Naive B cell (primary cell): ENCODE measurements around the gene RPS17. TPM values are rescaled to one million over a fixed set of nuclear protein-coding genes. Genes with fewer than 3 reads are reported as not detected.
"Not testable (repeated sequence)": the region's sequence is repeated elsewhere in the genome, so short reads cannot be mapped to it uniquely, and the experiment has no call there.

Source experiments
- ATAC-seq, 2 donors: fragments of 150-1000 bp; cut with Tn5 transposase; 2 replicates each; pipeline ENCODE4 v1.10.0; 2021; ENCODE audit warnings: low read depth in 2 of 2, mild to moderate bottlenecking in 2 of 2, moderate library complexity in 2 of 2
- DNase-seq: peaks from one replicate; pipeline ENCODE4 v3.0.0; 2022
- H3K27ac Mint-ChIP-seq, 6 donors: one replicate each; pipeline ENCODE4 v1.8.0; 2020 to 2022; ENCODE audit warnings: mild to moderate bottlenecking in 6 of 6, mixed read lengths in 6 of 6, moderate library complexity in 5 of 6, inconsistent platforms in 2 of 6
- H3K27me3 Mint-ChIP-seq, 3 donors: one replicate each; pipeline ENCODE4 v1.8.0; 2021 to 2022; ENCODE audit warnings: mixed read lengths in 3 of 3, mild to moderate bottlenecking in 1 of 3
- H3K36me3 Mint-ChIP-seq, 2 donors: one replicate each; pipeline ENCODE4 v1.8.0; 2020 to 2022; ENCODE audit warnings: mixed read lengths in 2 of 2, inconsistent platforms in 1 of 2, mild to moderate bottlenecking in 1 of 2
- H3K4me1 Mint-ChIP-seq, 3 donors: one replicate each; pipeline ENCODE4 v1.8.0; 2020 to 2022; ENCODE audit warnings: mixed read lengths in 3 of 3, inconsistent platforms in 1 of 3, mild to moderate bottlenecking in 1 of 3, moderate library complexity in 1 of 3
- H3K4me3 Mint-ChIP-seq, 8 donors: one replicate each; pipeline ENCODE4 v1.8.0; 2020 to 2022; ENCODE audit warnings: mild to moderate bottlenecking in 8 of 8, mixed read lengths in 8 of 8, moderate library complexity in 8 of 8, inconsistent platforms in 2 of 8
- H3K9me3 Mint-ChIP-seq, 7 donors: one replicate each; pipeline ENCODE4 v1.8.0; 2020 to 2022; ENCODE audit warnings: mixed read lengths in 7 of 7, mild to moderate bottlenecking in 5 of 7, inconsistent platforms in 2 of 7, moderate library complexity in 1 of 7
- polyA plus RNA-seq, 6 donors: library from polyadenylated mRNA; unstranded; fragments of 300-500 nt; fragmentation: Illumina TruSeq; gene quantifications; one replicate each; pipeline ENCODE4 v1.2.3, GENCODE V29; 2021; ENCODE audit warnings: low read depth in 6 of 6

Gene RPS17
- polyA plus RNA-seq, 6 donors from 2014 or later = 1,169 to 1,691 (median 1,534) TPM

DNA sequence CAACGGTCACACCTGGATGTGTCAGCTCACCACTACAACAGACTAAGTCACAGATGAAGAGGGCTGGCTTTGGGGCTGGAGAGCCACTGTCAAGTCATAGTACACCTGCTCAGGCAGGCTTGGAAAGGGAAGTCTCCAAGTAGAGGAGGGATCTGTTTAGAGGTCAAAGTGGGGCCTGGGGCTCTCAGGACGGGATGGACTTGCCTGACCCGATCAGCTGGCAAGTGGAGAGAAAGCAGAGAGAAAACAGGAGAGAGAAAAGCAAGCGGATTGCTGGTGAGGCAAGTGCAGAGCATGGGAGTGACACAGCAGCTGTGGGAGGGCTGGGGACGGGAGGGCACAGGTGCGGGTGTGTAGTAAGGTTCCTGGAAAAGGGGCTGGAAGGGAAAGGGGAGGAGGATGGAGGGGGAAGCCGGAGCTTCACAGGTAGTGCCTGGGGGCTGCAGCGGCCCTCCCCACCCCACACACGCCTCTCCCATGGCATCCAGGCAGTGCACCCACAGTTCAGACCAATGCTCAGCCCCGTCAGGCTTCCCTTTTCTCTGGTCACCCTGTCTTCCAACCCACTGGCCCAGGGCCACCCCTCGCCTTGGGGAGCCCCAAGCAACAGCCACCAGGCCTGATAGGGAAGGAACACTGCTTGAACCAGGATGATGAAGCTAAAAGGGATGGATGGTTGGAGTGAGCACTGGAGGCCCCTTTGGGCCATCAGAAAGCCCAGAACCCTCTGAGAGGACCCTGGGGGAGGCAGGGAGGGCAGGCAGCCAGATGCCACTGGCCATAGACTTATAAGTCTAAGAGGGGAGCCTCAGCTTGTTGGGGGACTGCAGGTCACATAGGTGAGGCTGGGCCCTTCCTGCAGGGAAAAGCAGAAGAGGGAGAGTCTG, 8.5 kb downstream of the RPS17 start:
- H3K27ac Mint-ChIP-seq = peak overlapping the region in 2 of 6 donors; percentile 50 to 53
- peaks cover 15 to 20% (median 17%) of the 10 kb centered on the region in 3 donors for H3K4me1 Mint-ChIP-seq
- no peak for ATAC-seq

DNA sequence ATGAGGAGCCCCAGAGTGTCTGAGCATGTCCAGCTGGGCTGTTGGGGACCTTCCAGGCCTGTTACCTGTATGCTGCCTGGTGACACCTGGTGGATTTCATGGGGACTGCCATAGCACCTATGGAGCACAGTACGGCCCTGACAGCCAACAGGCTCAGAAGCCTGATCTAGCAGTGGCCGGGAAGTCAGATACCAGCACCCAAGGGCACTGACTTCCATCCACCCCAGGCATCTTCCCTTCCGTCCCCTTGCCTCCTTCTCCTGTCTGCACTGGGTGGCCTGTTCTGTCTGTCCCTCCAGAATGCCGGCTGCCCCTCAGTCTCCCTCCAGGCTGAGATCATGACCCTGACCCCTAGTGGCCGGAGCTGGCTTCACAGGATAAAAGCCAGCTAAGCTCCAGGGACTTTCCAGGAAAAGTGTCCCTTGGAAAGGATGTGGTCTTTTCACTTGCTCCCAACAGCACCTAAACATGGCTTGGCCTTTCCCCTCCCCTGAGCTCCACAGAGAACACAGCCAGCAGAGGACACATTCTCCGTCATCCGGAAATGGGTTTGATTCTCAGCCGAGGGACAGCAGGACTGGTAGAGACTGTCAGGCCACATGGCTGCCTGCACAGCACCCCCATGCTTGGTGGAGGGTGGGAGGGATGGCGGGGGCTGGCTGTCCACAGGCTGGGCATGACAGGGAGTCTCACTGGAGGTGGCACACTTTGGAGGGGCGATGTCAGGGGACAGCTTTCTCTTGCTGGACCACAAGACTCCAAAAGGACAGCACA, 9.5 kb downstream of the RPS17 start:
- Mint-ChIP-seq H3K36me3 (peaks cover 13 to 16% of the 10 kb centered on the region in 2 donors), H3K4me1 (peaks cover 12 to 15% (median 12%) of the 10 kb centered on the region in 3 donors)

More for the DNA sequence above, 8.5 kb downstream of the RPS17 start:
- Mint-ChIP-seq H3K36me3 (peaks cover 19 to 24% of the 10 kb centered on the region in 2 donors), H3K4me3 (no peak overlapping the region), H3K27me3 (no peaks in the 10 kb centered on the region), H3K9me3 (peaks cover 0 to 2% (median 0%) of the 10 kb centered on the region in 7 donors)
- no peak for DNase-seq

DNA sequence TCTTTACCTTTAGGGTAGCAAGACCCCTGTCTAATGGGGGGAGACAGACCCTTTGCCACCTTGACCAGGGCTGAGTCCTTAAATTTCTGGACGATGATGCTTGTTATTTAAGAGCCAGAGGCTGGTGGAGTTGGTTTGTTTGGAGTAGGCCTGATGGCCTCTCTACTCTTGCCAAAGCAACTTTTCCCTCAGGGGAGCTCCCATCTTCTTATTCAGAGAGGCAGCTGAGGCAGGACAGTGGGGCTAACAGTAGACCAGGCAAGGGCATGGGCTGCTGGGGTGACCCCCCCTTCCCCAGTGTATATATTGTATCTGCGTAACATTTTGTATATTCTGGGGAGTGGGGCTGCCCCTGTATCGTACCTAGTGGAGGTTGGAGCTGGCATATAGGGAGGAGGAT, 10.3 kb downstream of the RPS17 start:
- no peaks in the 10 kb centered on the region for H3K27me3 Mint-ChIP-seq
- peaks cover 11 to 13% of the 10 kb centered on the region in 2 donors for H3K36me3 Mint-ChIP-seq
- no peak overlapping the region for H3K4me3 Mint-ChIP-seq
- H3K9me3 Mint-ChIP-seq = peaks cover 0 to 2% (median 0%) of the 10 kb centered on the region in 7 donors
- no peak for DNase-seq
- H3K4me1 Mint-ChIP-seq = peaks cover 12 to 15% (median 12%) of the 10 kb centered on the region in 3 donors
- no peak overlapping the region for H3K27ac Mint-ChIP-seq
- ATAC-seq = no peak

More for the DNA sequence above, 9.5 kb downstream of the RPS17 start:
- peak; percentile 85 to 90 for ATAC-seq
- H3K27ac Mint-ChIP-seq = peak overlapping the region in 1 of 6 donors; percentile 88
- peaks cover 0 to 2% (median 0%) of the 10 kb centered on the region in 7 donors for H3K9me3 Mint-ChIP-seq
- peak; percentile 72 for DNase-seq
- no peaks in the 10 kb centered on the region for H3K27me3 Mint-ChIP-seq
- peak overlapping the region in 7 of 8 donors; percentile 53 to 88 (median 80) for H3K4me3 Mint-ChIP-seq

DNA sequence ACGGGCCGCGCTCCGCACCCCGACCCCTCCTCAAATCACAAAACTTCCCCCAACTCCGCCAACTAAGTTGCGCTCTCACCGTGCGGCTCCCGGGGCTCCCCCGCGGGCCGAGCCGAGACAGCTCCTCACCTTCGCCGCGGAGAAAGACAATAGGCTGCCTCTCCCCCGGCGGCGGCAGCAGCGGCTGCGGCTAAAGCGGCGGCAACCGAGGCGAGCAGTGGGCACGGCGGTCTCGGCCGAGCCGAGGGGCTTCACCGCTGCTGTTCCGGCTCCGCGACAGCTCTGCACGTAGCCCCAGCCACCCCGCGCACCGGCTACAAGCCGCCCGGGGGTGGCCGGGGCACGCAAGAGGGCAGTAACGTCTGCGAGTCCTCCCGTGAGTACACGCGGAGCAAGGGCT, 26.7 kb downstream of the RPS17 start:
- not testable (repeated sequence) for H3K36me3 Mint-ChIP-seq, H3K4me3 Mint-ChIP-seq, H3K27ac Mint-ChIP-seq, H3K9me3 Mint-ChIP-seq, H3K27me3 Mint-ChIP-seq, ATAC-seq, H3K4me1 Mint-ChIP-seq, DNase-seq

DNA sequence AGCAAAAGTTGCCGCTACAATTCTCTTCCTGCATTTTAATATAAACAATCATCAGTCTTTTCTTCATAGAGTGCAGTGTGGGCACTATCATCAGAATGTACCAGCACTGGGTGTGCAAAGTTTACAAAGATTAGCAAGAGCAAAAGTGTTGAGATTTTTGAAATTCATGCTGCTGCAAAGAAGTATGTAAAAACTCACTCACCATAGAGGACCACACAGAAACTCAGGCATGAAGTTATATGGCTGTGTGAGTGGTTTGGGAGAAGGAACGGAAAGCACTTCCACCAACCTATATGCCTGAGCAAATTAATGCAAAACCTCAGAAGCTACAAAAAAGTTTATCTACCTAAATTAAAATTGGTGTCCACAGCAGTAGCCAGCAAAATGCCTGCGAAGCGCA, 32.6 kb downstream of the RPS17 start:
- not testable (repeated sequence) for H3K4me1 Mint-ChIP-seq, H3K36me3 Mint-ChIP-seq, H3K27ac Mint-ChIP-seq, H3K27me3 Mint-ChIP-seq, H3K9me3 Mint-ChIP-seq, DNase-seq, H3K4me3 Mint-ChIP-seq, ATAC-seq

DNA sequence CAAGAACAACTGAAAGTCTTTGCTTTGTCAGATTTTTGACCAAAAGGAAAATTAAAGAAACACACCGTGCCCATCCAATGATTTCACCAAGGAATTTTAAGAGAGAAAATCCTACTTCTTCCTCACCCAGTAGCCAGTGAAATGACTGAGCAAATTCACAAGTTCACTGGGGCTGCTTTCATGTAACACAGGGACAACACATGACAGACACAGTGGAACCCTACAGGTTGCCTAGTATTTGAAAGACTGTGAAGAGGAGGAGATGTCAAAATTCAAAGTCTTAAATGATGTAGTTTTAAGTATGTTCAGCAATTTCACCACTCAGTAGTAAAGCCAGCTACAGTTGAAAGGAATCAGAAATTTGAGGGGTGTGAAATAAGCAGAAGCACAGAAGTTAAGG, 33.2 kb downstream of the RPS17 start:
- not testable (repeated sequence) for H3K27ac Mint-ChIP-seq, H3K36me3 Mint-ChIP-seq, H3K9me3 Mint-ChIP-seq, DNase-seq, H3K4me3 Mint-ChIP-seq, ATAC-seq, H3K27me3 Mint-ChIP-seq, H3K4me1 Mint-ChIP-seq

GRCh38 chr15:82505842-82506241, 34.4 kb downstream of the RPS17 start:
- H3K27ac Mint-ChIP-seq, H3K27me3 Mint-ChIP-seq, H3K4me3 Mint-ChIP-seq, ATAC-seq, DNase-seq, H3K4me1 Mint-ChIP-seq, H3K9me3 Mint-ChIP-seq, H3K36me3 Mint-ChIP-seq: not testable (repeated sequence)

- ATAC-seq, H3K27ac Mint-ChIP-seq, H3K27me3 Mint-ChIP-seq, H3K9me3 Mint-ChIP-seq, H3K4me1 Mint-ChIP-seq, H3K4me3 Mint-ChIP-seq, H3K36me3 Mint-ChIP-seq, DNase-seq: not testable (repeated sequence)
Observed at GRCh38 chr15:82504074-82504473, 36.2 kb downstream of the RPS17 start.

- H3K4me3 Mint-ChIP-seq, H3K27ac Mint-ChIP-seq, H3K4me1 Mint-ChIP-seq, H3K9me3 Mint-ChIP-seq, H3K27me3 Mint-ChIP-seq, H3K36me3 Mint-ChIP-seq: not testable (repeated sequence)
- ATAC-seq (peak; percentile 65 to 67), DNase-seq (peak; percentile 17)
Observed at GRCh38 chr15:82502700-82503339, 37.4 kb downstream of the RPS17 start.

DNA sequence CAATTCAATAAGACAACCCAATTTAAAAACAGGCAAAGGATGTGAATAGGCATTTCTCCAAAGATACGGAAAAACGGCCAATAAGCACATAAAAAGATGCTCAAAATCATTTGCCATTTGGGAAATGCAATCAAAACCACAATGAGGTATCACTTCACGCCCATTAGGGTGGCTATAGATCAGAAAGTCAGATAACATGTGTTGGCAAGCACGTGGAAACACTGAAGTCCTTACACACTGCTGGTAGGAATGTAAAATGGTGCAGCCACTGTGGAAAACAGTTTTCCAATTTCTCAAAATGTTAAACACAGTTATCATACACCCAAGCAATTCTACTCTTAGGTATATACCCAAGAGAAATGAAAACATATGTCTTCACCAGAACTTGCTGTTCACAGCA, 39.5 kb downstream of the RPS17 start:
- H3K9me3 Mint-ChIP-seq, ATAC-seq, H3K4me1 Mint-ChIP-seq, H3K27ac Mint-ChIP-seq, H3K4me3 Mint-ChIP-seq, DNase-seq, H3K36me3 Mint-ChIP-seq, H3K27me3 Mint-ChIP-seq: not testable (repeated sequence)

- H3K4me3 Mint-ChIP-seq, H3K9me3 Mint-ChIP-seq, H3K27ac Mint-ChIP-seq, H3K36me3 Mint-ChIP-seq, H3K27me3 Mint-ChIP-seq, ATAC-seq, DNase-seq, H3K4me1 Mint-ChIP-seq: not testable (repeated sequence)
Observed at GRCh38 chr15:82497978-82498377, 42.3 kb downstream of the RPS17 start.

DNA sequence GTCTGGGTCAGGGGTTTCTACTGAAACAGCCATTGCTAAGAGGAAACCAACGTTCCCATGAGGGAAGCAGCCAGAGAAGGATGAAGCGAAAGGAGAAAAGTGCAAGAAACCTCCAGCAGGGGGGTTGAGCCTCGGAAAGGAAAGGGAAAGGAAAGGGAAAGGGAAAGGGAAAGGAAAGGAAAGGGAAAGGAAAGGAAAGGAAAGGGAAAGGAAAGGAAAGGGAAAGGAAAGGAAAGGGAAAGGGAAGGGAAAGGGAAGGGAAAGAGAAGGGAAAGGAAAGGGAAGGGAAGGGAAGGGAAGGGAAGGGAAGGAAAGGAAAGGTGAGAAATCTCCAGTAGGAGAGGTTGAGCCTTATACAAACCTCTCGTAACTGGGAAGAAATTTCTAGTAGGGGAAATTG, 52.0 kb downstream of the RPS17 start:
- not testable (repeated sequence) for H3K4me1 Mint-ChIP-seq, H3K4me3 Mint-ChIP-seq, H3K27me3 Mint-ChIP-seq, H3K36me3 Mint-ChIP-seq, H3K9me3 Mint-ChIP-seq, ATAC-seq, DNase-seq
- peak overlapping the region in 1 of 6 donors; percentile 74 for H3K27ac Mint-ChIP-seq

DNA sequence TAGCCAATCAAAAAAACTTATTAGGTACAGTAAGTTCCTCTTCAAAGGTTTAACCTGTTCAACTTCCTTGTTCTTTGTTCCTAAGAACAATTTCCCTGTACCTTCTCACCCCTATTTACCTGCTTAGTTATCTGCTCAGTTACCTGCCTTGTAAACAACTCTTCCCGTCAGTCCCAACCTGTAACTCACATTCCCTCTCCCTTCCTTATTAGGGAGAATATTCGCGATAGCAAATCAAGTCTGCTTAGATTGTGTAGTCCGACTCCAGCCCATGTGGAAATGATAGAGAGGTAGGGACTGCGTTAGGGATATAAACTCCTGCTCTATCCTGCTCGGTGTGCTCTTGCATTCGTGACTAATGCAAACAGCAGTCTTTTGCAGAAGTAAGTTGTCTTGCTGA, 53.2 kb downstream of the RPS17 start:
- not testable (repeated sequence) for H3K27me3 Mint-ChIP-seq, H3K36me3 Mint-ChIP-seq, H3K4me1 Mint-ChIP-seq, DNase-seq, ATAC-seq, H3K27ac Mint-ChIP-seq, H3K9me3 Mint-ChIP-seq
- peak overlapping the region in 1 of 8 donors; percentile 29 for H3K4me3 Mint-ChIP-seq
